VCaP (cell line): Measurements from ENCODE around the gene TMEM72.
A peak's percentile ranks its signal among the peaks of the same experiment; 100 is the strongest.

ENCODE experiments used
- H3K27ac ChIP-seq: fragments of 450-650 bp; 2 replicates; pipeline ENCODE4 v1.5.1; 2017
- CTCF ChIP-seq: fragments of 450-650 bp; conservative IDR thresholded peaks from 2 replicates; pipeline ENCODE4 v1.5.1; 2017; ENCODE audit warnings: mild to moderate bottlenecking, moderate library complexity

Gene TMEM72

DNA sequence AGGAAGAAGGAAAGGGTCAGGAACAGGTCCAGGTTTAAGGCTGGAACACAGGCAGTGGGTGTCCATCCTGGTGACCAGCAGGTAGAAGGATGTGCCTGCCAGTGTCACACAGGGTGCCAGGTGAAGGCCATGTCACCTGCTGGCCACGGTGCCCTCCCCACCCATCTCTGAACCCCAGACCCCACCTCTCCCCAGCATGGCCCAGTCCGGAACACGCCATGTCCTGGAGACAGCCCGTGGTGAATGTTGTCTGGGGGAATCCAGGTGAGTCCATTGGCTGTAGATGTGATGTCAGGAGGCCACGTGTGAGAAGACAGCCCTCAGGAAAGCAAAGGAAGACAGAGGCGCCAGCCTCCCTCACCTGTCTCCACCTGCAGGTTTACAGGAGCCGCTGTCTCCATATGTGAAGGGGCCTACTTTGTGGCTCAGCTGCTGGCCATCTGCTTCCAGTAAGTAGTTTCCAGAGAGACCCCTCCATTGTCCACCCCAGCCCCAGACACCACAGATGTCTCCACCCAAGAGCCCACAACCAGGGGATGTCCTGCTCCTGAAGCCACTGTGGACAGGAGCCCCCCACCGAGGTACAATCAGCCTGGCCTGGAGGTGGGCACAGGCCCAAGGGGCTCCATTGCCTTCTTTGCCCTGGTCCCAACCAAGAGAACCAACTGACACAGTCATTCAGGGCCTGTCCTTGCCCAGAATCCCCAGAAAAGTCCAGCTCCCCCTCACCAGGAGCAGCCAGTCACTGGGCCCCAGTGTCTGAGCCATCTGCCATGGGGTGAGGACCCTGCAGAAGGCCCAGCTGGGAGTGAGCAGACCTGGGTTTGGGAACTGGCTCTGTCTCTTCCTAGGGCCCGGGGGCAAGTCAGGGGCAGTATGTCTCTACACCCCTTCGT lies 20.7 kb downstream of the TMEM72 start:
- no peak for TF ChIP-seq CTCF

DNA sequence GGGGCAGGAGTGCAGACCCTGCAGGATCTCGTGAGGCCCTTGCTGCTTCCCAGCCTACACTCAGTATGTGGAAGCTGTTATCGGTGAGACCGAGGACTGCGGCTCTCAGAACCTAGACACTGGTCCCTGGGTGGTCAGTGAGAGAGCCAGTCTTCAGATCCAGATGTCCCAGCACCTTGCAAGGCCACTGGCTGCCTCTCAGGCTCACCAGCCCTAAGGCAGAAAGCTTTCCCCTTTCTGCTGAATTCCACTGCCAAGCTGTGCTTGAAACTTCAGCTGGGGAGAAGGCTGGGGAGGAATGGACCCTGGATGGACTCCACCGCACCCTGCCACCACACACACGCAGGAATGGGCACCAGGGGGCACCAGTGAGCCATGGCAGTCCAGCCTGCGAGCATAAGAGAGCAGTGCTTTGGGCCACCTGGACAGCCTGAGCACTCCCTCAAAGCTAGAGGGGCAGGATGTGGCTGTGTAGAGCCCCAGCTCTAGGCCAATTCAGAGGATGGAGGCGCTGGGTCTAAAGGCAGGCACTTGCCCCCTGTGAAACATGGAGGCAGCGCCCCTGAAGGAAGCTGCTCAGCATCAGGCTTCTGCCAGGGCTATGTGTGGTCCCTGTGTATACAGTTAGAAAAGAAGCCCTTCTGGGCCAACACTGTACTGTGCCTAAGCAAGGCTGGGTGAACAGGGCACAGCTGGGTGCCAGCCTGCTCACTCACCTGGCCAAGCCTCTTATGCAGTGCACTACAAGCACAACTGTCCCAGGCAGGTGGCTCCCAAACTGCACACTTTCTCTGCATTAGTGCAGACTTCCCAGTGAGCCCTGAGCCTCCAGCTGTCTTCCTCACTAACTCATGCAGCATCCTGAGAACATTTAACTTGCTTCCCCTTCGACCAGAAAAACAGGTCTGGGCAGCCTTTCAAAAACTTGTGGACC lies 21.6 kb downstream of the TMEM72 start:
- no peak overlapping the region for H3K27ac ChIP-seq

More for the DNA sequence above, 20.7 kb downstream of the TMEM72 start:
- no peak overlapping the region for H3K27ac ChIP-seq

GRCh38 chr10:44933451-44934321 lies 22.5 kb downstream of the TMEM72 start:
- no peak overlapping the region for H3K27ac ChIP-seq
- no peak for TF ChIP-seq CTCF

More for the DNA sequence above, 21.6 kb downstream of the TMEM72 start:
- peak; percentile 97 for TF ChIP-seq CTCF

GRCh38 chr10:44934416-44935200 lies 23.5 kb downstream of the TMEM72 start:
- TF ChIP-seq CTCF = no peak
- no peak overlapping the region for H3K27ac ChIP-seq

- TF ChIP-seq CTCF = no peak
- H3K27ac ChIP-seq = no peak overlapping the region
Measured at GRCh38 chr10:44935201-44935965, 24.2 kb downstream of the TMEM72 start.

DNA sequence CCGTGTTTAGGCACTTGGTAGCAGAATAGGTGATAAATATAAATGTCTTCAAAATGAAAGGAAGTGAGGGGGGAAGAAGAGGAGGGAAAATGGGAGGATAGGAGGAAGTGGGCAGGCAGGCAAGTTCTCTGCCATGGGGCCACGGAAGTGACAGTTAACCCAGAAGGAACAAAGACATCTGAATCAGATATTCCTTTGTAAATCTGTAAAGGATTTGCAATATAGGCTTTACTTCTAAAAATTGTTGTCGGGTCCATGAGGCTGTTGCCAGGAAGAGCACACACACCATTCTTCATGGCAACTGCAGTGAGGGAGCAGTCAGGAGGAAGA lies 24.8 kb downstream of the TMEM72 start:
- no peak overlapping the region for H3K27ac ChIP-seq
- TF ChIP-seq CTCF = no peak
